Lower lobe of right lung (tissue), 2 donors: ENCODE measurements around the gene SOAT2. TPM values are rescaled to one million over a fixed set of nuclear protein-coding genes. Genes with fewer than 3 reads are reported as not detected.

ENCODE experiments used
- ATAC-seq, 2 donors: fragments of 200-7000 bp; cut with Tn5 transposase; one replicate each; pipeline ENCODE4 v1.9.1; 2020 to 2022; ENCODE audit warnings: mild to moderate bottlenecking in 2 of 2, moderate library complexity in 2 of 2
- DNase-seq: peaks from one replicate; pipeline ENCODE4 v3.0.0-alpha.2; 2020
- H3K27ac ChIP-seq: fragments of 200-600 bp; one replicate; pipeline ENCODE4 v1.8.0; 2022
- H3K27me3 ChIP-seq: fragments of 200-600 bp; one replicate; pipeline ENCODE4 v1.8.0; 2022; ENCODE audit warnings: low read depth
- H3K36me3 ChIP-seq: fragments of 200-600 bp; one replicate; pipeline ENCODE4 v1.8.0; 2022; ENCODE audit warnings: mild to moderate bottlenecking
- H3K4me1 ChIP-seq: fragments of 200-600 bp; one replicate; pipeline ENCODE4 v1.8.0; 2022
- H3K4me3 ChIP-seq: fragments of 200-600 bp; one replicate; pipeline ENCODE4 v1.8.0; 2022; ENCODE audit warnings: mild to moderate bottlenecking
- H3K9me3 ChIP-seq: fragments of 200-600 bp; one replicate; pipeline ENCODE4 v1.8.0; 2022
- intact Hi-C: fragments of 100-400 bp; cut with DNase I; formaldehyde crosslinking; loops from one replicate; pipeline ENCODE4 v1.11.0; 2022
- total RNA-seq: library from RNA; stranded (reverse); fragmentation: NEBNext Ultra II Directional; extraction: Animal tissue kit (Norgen Biotek cat#: 25700); gene quantifications from one replicate; pipeline ENCODE4 v1.2.1, GENCODE V29; 2021
- TF ChIP-seq, protein P1 (sequence below): fragments of 200-600 bp; IDR thresholded peaks from one replicate; pipeline ENCODE4 v1.8.0; 2022; ENCODE audit warnings: antibody characterized with exemption, mild to moderate bottlenecking
- donor health status: DM: no; HTN: yes; CAD: no; lungs with severe emphysema.

SOAT2 gene
- total RNA-seq, 1 donor from 2014 or later: not detected

GRCh38 chr12:53113136-53113705 lies 9.9 kb downstream of the SOAT2 start:
- H3K9me3 ChIP-seq: no peaks in the 10 kb centered on the region
- H3K36me3 ChIP-seq: no peaks in the 10 kb centered on the region
- intact Hi-C loops: no loop called here
- ATAC-seq (no peak), DNase-seq (no peak)
- TF ChIP-seq, protein P1, sequence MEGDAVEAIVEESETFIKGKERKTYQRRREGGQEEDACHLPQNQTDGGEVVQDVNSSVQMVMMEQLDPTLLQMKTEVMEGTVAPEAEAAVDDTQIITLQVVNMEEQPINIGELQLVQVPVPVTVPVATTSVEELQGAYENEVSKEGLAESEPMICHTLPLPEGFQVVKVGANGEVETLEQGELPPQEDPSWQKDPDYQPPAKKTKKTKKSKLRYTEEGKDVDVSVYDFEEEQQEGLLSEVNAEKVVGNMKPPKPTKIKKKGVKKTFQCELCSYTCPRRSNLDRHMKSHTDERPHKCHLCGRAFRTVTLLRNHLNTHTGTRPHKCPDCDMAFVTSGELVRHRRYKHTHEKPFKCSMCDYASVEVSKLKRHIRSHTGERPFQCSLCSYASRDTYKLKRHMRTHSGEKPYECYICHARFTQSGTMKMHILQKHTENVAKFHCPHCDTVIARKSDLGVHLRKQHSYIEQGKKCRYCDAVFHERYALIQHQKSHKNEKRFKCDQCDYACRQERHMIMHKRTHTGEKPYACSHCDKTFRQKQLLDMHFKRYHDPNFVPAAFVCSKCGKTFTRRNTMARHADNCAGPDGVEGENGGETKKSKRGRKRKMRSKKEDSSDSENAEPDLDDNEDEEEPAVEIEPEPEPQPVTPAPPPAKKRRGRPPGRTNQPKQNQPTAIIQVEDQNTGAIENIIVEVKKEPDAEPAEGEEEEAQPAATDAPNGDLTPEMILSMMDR: no peak
- no peaks in the 10 kb centered on the region for H3K27me3 ChIP-seq
- no peak overlapping the region for H3K27ac ChIP-seq
- H3K4me3 ChIP-seq: no peak overlapping the region
- peaks cover 5% of the 10 kb centered on the region for H3K4me1 ChIP-seq

GRCh38 chr12:53113951-53114350 lies 10.7 kb downstream of the SOAT2 start:
- Histone ChIP-seq H3K27me3 (no peaks in the 10 kb centered on the region), H3K4me1 (peaks cover 5% of the 10 kb centered on the region), H3K9me3 (no peaks in the 10 kb centered on the region), H3K27ac (no peak overlapping the region), H3K36me3 (no peaks in the 10 kb centered on the region), H3K4me3 (no peak overlapping the region)
- ATAC-seq (no peak), DNase-seq (no peak)
- intact Hi-C loops: no loop called here
- TF ChIP-seq, protein P1: no peak

GRCh38 chr12:53115112-53115890 lies 12.0 kb downstream of the SOAT2 start:
- no peak overlapping the region for H3K27ac ChIP-seq
- ATAC-seq: peak; percentile 16 to 39
- intact Hi-C loops: no loop called here
- H3K9me3 ChIP-seq: no peaks in the 10 kb centered on the region
- no peaks in the 10 kb centered on the region for H3K27me3 ChIP-seq
- H3K4me1 ChIP-seq: peaks cover 5% of the 10 kb centered on the region
- TF ChIP-seq, protein P1: no peak
- DNase-seq: no peak
- no peaks in the 10 kb centered on the region for H3K36me3 ChIP-seq
- H3K4me3 ChIP-seq: no peak overlapping the region

DNA sequence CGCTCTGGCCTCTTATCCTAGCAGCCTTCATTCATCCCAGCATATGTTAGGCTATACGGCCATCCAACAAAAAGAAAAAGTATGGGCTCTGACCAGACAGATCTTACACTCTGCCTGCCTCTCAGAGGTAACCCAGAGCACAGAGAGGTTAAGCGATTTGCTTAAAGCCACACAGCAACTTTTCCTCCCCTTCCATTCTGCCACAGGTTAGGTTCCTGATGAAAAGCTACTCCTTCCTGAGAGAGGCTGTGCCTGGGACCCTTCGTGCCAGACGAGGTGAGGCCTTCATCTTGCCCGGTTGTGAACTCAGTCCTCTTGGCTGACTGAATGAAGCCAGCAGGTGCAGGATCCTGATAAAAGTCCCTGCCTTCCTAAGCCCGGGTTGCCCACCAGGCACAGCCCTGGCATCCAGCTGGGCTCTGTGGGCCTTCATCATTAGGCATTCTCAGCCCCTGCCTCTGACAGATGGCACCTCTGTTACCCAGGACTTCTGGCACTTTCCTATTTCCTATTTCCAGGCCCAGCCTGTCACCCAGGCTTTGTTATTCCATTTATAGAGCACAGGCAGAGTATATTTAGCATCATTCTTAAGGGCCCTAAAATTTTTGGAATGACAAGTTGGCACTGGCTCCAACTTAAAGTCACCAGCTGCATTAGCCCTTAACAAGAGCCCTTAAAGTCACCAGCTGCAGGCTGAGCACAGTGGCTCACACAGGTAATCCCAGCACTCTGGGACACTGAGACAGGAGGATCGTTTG lies 12.8 kb downstream of the SOAT2 start:
- Histone ChIP-seq H3K36me3 (no peaks in the 10 kb centered on the region), H3K4me1 (peaks cover 5% of the 10 kb centered on the region), H3K9me3 (no peaks in the 10 kb centered on the region), H3K27ac (no peak overlapping the region), H3K27me3 (no peaks in the 10 kb centered on the region), H3K4me3 (no peak overlapping the region)
- TF ChIP-seq, protein P1: no peak
- ATAC-seq: peak in 1 of 2 donors; percentile 56
- no peak for DNase-seq
- intact Hi-C loops: no loop called here

- intact Hi-C loops: no loop called here
- Histone ChIP-seq H3K9me3 (no peaks in the 10 kb centered on the region), H3K4me1 (peaks cover 5% of the 10 kb centered on the region), H3K27ac (no peak overlapping the region), H3K27me3 (no peaks in the 10 kb centered on the region), H3K4me3 (no peak overlapping the region), H3K36me3 (no peaks in the 10 kb centered on the region)
- TF ChIP-seq, protein P1: no peak
- no peak for ATAC-seq
- DNase-seq: no peak
These were observed 15.5 kb downstream of the SOAT2 start for GRCh38 chr12:53118751-53119300.
